Measurements from ENCODE around the gene TIMM13.

DNA sequence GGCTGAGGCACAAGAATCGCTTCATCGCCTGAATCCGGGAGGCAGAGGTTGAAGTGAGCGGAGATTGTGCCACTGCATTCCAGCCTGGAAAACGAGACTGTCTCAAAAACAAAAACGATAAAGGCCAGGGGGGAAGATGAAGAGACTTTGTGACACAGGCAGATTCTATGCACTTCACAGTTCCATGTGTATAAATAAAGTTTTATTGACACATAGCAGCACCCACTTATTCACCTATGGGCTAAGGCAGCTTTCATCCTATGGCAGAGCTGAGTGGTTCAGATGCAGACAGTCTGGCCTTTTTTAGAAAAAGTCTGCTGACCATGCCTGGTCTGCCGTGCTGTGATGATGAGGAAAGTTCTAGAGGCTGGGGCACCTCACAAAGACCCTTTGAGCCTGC lies 23.8 kb upstream of the TIMM13 start:
- TF ChIP-seq, protein P1, sequence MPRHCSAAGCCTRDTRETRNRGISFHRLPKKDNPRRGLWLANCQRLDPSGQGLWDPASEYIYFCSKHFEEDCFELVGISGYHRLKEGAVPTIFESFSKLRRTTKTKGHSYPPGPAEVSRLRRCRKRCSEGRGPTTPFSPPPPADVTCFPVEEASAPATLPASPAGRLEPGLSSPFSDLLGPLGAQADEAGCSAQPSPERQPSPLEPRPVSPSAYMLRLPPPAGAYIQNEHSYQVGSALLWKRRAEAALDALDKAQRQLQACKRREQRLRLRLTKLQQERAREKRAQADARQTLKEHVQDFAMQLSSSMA (CRISPR knock-in tag; IDR thresholded peaks at IDR 0.05) = no peak
- TF ChIP-seq FOXA3 (CRISPR knock-in tag; conservative IDR thresholded peaks at IDR 0.05 in 1 of 2, IDR thresholded peaks at IDR 0.05 in 1 of 2) (no peak), HNRNPH1 (optimal IDR thresholded peaks at IDR 0.05; ENCODE audit: low read depth, low read length) (no peak)

All from K562 (cell line).